NB4 (cell line): ENCODE data around the gene RERE.

Experiments used
- MYC ChIP-seq: IDR thresholded peaks from 2 replicates; pipeline ENCODE4 v1.6.1; 2011; ENCODE audit warnings: low read depth, low read length
- POLR2A ChIP-seq: IDR thresholded peaks from 2 replicates; pipeline ENCODE4 v1.6.1; 2011; ENCODE audit warnings: mild to moderate bottlenecking; ENCODE audit not compliant: insufficient read length; ENCODE audit errors: extremely low read depth
- TF ChIP-seq, protein P1 (sequence below): IDR thresholded peaks from 2 replicates; pipeline ENCODE4 v1.6.1; 2011; ENCODE audit warnings: low read depth, low read length
- TF ChIP-seq, protein P2 (sequence below): IDR thresholded peaks from one replicate; pipeline ENCODE4 v1.5.1; 2012; ENCODE audit warnings: low read depth, low read length

DNA sequence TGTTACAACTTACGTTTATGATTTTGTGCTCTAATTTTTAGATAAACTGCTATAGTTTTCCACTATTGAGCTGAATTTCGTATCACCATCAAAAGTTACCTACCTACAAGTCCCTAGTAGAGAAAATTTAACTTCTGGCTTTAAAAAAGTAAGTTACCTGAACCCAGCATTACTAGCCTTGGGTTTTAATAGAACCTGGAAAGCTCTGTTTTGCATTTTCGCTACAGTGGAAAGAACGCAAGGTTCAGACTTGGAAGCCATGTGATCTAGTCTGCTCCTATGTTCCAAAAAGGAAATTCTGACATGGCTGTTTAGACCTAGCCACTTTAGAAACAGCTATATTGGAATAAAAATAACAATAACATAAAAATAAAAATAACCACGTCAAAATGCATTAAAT, 389.0 kb downstream of the RERE start:
- no peak for TF ChIP-seq POLR2A
- TF ChIP-seq, protein P1, sequence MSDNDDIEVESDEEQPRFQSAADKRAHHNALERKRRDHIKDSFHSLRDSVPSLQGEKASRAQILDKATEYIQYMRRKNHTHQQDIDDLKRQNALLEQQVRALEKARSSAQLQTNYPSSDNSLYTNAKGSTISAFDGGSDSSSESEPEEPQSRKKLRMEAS = no peak
- TF ChIP-seq, protein P2, sequence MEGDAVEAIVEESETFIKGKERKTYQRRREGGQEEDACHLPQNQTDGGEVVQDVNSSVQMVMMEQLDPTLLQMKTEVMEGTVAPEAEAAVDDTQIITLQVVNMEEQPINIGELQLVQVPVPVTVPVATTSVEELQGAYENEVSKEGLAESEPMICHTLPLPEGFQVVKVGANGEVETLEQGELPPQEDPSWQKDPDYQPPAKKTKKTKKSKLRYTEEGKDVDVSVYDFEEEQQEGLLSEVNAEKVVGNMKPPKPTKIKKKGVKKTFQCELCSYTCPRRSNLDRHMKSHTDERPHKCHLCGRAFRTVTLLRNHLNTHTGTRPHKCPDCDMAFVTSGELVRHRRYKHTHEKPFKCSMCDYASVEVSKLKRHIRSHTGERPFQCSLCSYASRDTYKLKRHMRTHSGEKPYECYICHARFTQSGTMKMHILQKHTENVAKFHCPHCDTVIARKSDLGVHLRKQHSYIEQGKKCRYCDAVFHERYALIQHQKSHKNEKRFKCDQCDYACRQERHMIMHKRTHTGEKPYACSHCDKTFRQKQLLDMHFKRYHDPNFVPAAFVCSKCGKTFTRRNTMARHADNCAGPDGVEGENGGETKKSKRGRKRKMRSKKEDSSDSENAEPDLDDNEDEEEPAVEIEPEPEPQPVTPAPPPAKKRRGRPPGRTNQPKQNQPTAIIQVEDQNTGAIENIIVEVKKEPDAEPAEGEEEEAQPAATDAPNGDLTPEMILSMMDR = no peak
- no peak for TF ChIP-seq MYC
